WTC11 (cell line): ENCODE data around the gene TMEM131L. TPM values are rescaled to one million over a fixed set of nuclear protein-coding genes. Genes with fewer than 3 reads are reported as not detected.

ENCODE experiments used
- ATAC-seq: fragments of 200-7000 bp; cut with Tn5 transposase; 2 replicates; pipeline ENCODE4 v1.10.0; 2021; ENCODE audit warnings: mild to moderate bottlenecking, moderate library complexity
- CTCF ChIA-PET: fragments of 300-600 bp; sonication (Branson Sonifier 250); formaldehyde crosslinking; loops from one replicate; lab custom pipeline; 2021; ENCODE audit warnings: antibody characterized with exemption; lab: Charles Lee
- POLR2A ChIA-PET: fragments of 350-600 bp; sonication (Branson Sonifier 250); formaldehyde crosslinking; loops from one replicate; lab custom pipeline; 2021; ENCODE audit warnings: antibody characterized with exemption; lab: Charles Lee
- DNase-seq: peaks from one replicate; pipeline ENCODE4 v3.0.0; 2021; ENCODE audit warnings: low spot score
- H3K27ac Mint-ChIP-seq: 2 replicates; pipeline ENCODE4 v1.8.0; 2021; ENCODE audit warnings: mixed read lengths
- H3K27me3 Mint-ChIP-seq: 2 replicates; pipeline ENCODE4 v1.8.0; 2021; ENCODE audit warnings: low read depth, mild to moderate bottlenecking, moderate library complexity, mixed read lengths
- H3K36me3 Mint-ChIP-seq: 2 replicates; pipeline ENCODE4 v1.8.0; 2021; ENCODE audit warnings: mixed read lengths
- H3K4me1 Mint-ChIP-seq: 2 replicates; pipeline ENCODE4 v1.8.0; 2022; ENCODE audit warnings: mixed read lengths
- H3K4me3 Mint-ChIP-seq: 2 replicates; pipeline ENCODE4 v1.8.0; 2021; ENCODE audit warnings: mild to moderate bottlenecking, moderate library complexity, mixed read lengths
- H3K9me3 Mint-ChIP-seq: 2 replicates; pipeline ENCODE4 v1.8.0; 2021; ENCODE audit warnings: mixed read lengths
- AR ChIP-seq: fragments of 250-450 bp; sonication (Bioruptor Pico); IDR thresholded peaks from 2 replicates; pipeline ENCODE4 v1.9.0; 2021; ENCODE audit warnings: mild to moderate bottlenecking
- ATF1 ChIP-seq: sonication (generic); formaldehyde crosslinking; IDR thresholded peaks from 2 replicates; pipeline ENCODE4 v1.8.1; 2023; ENCODE audit warnings: mild to moderate bottlenecking, moderate library complexity, missing genetic modification reagents
- CREB1 ChIP-seq: sonication (generic); formaldehyde crosslinking; IDR thresholded peaks from 2 replicates; pipeline ENCODE4 v1.8.0; 2023; ENCODE audit warnings: mild to moderate bottlenecking, missing genetic modification reagents
- CREM ChIP-seq: sonication (generic); formaldehyde crosslinking; IDR thresholded peaks from 2 replicates; pipeline ENCODE4 v1.8.1; 2022; ENCODE audit warnings: mild to moderate bottlenecking, missing genetic modification reagents, moderate library complexity
- ELF4 ChIP-seq: sonication (generic); formaldehyde crosslinking; IDR thresholded peaks from 2 replicates; pipeline ENCODE4 v1.8.1; 2022; ENCODE audit warnings: low read depth, mild to moderate bottlenecking, moderate library complexity, missing genetic modification reagents
- ERG ChIP-seq: fragments of 250-450 bp; sonication (Bioruptor Pico); IDR thresholded peaks from 2 replicates; pipeline ENCODE4 v1.8.0; 2021; ENCODE audit warnings: mild to moderate bottlenecking
- GABPB1 ChIP-seq: sonication (generic); formaldehyde crosslinking; IDR thresholded peaks from 2 replicates; pipeline ENCODE4 v1.8.1; 2023; ENCODE audit warnings: mild to moderate bottlenecking, missing genetic modification reagents
- HMGXB4 ChIP-seq: sonication (generic); formaldehyde crosslinking; IDR thresholded peaks from 2 replicates; pipeline ENCODE4 v1.8.1; 2023; ENCODE audit warnings: mild to moderate bottlenecking, moderate library complexity, missing genetic modification reagents
- MAX ChIP-seq: sonication (generic); formaldehyde crosslinking; IDR thresholded peaks from 2 replicates; pipeline ENCODE4 v1.8.0; 2022; ENCODE audit warnings: mild to moderate bottlenecking, missing genetic modification reagents
- MXD4 ChIP-seq: fragments of 250-450 bp; sonication (Bioruptor Pico); IDR thresholded peaks from 2 replicates; pipeline ENCODE4 v1.8.0; 2021; ENCODE audit warnings: mild to moderate bottlenecking, moderate library complexity, borderline replicate concordance
- MYBL2 ChIP-seq: sonication (generic); formaldehyde crosslinking; IDR thresholded peaks from 2 replicates; pipeline ENCODE4 v1.8.1; 2023; ENCODE audit warnings: mild to moderate bottlenecking, moderate library complexity, missing genetic modification reagents
- NFE2L1 ChIP-seq: sonication (generic); formaldehyde crosslinking; IDR thresholded peaks from 2 replicates; pipeline ENCODE4 v1.8.1; 2023; ENCODE audit warnings: missing genetic modification reagents
- NFYB ChIP-seq: sonication (generic); formaldehyde crosslinking; conservative IDR thresholded peaks from 2 replicates; pipeline ENCODE4 v1.8.0; 2022; ENCODE audit warnings: low read depth, missing genetic modification reagents
- NR3C1 ChIP-seq: sonication (generic); formaldehyde crosslinking; conservative IDR thresholded peaks from 2 replicates; pipeline ENCODE4 v1.8.1; 2023; ENCODE audit warnings: low read depth, mild to moderate bottlenecking, missing genetic modification reagents
- SMAD3 ChIP-seq: sonication (generic); formaldehyde crosslinking; IDR thresholded peaks from 2 replicates; pipeline ENCODE4 v1.8.0; 2022; ENCODE audit warnings: missing genetic modification reagents, mild to moderate bottlenecking, borderline replicate concordance
- SP1 ChIP-seq: sonication (generic); formaldehyde crosslinking; conservative IDR thresholded peaks from 2 replicates; pipeline ENCODE4 v1.8.1; 2022; ENCODE audit warnings: missing genetic modification reagents
- TEAD4 ChIP-seq: sonication (generic); formaldehyde crosslinking; IDR thresholded peaks from 2 replicates; pipeline ENCODE4 v1.8.0; 2022; ENCODE audit warnings: mild to moderate bottlenecking, missing genetic modification reagents
- TP53 ChIP-seq: sonication (generic); formaldehyde crosslinking; IDR thresholded peaks from 2 replicates; pipeline ENCODE4 v1.8.1; 2023; ENCODE audit warnings: mild to moderate bottlenecking, missing genetic modification reagents
- ZNF263 ChIP-seq: sonication (generic); formaldehyde crosslinking; IDR thresholded peaks from 2 replicates; pipeline ENCODE4 v1.8.1; 2022; ENCODE audit warnings: low read depth, mild to moderate bottlenecking, moderate library complexity, missing genetic modification reagents
- total RNA-seq: library from RNA; stranded (reverse); gene quantifications from 3 replicates; pipeline ENCODE4 v1.2.3, GENCODE V29; 2021
- TF ChIP-seq, protein P1 (sequence below): fragments of 250-450 bp; sonication (Bioruptor Pico); IDR thresholded peaks from 2 replicates; pipeline ENCODE4 v2.1.2; 2022; ENCODE audit warnings: mild to moderate bottlenecking, moderate library complexity
- TF ChIP-seq, protein P2 (sequence below): sonication (generic); formaldehyde crosslinking; IDR thresholded peaks from 2 replicates; pipeline ENCODE4 v1.8.0; 2022; ENCODE audit warnings: missing genetic modification reagents

TMEM131L gene
- total RNA-seq, 1 experiment from 2014 or later, result 26.7 TPM

DNA sequence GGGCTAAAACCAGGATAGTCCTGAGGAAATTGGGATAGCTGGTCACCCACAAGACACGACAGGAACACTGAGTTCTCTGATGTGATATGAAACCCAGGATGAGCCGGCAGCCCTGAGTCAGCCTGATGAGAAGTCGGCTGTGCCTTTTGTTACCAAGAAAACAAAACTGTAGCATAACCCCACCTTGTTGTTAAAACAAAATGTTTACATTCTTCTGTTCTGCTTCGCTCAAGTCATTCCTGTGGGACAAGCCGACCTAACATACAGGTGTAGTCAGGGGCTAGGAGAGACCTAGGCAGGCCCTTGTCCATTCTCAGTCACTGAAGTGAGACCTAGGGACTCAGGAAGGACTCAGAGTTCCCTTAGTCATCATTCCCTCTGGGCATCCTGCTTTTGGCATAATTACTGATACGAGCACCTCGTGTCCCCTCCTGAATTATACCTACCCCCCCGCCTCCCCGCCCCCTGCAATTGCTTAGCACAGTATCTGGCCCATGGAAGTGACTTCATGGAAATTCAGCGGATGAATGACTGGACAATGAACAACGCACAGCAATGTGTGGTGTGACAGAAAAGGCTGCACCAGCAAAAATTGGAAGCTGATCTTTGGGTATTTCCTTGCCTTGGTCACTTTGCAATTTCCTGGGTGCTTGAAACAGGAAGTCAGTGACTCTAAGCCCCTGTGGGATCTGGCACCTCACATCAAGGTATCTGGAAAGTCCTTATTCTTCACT is 186.1 kb downstream of the TMEM131L start:
- POLR2A ChIA-PET, result no interaction called here
- peak; percentile 11; the same call in 1 of the 2 replicates for ATAC-seq
- CTCF ChIA-PET, result interaction anchor here (1.1 to 3.5 kb wide), 2 partner anchors 99 to 430 kb away, joined by 3 to 16 read pairs; no protein-coding TSS in a partner anchor

GRCh38 chr4:153655002-153655541 is 188.9 kb downstream of the TMEM131L start:
- ChIA-PET CTCF (no interaction called here), POLR2A (no interaction called here)
- Mint-ChIP-seq H3K4me1 (peaks cover 14% of the 10 kb centered on the region), H3K36me3 (no peaks in the 10 kb centered on the region), H3K4me3 (no peak overlapping the region), H3K27ac (no peak overlapping the region), H3K9me3 (no peaks in the 10 kb centered on the region), H3K27me3 (peaks cover 2% of the 10 kb centered on the region)
- DNase-seq, result no peak
- ATAC-seq, result no peak
- no peak for TF ChIP-seq ATF1
- no peak for TF ChIP-seq MAX
- TF ChIP-seq ERG (CRISPR knock-in tag), result no peak
- TF ChIP-seq MYBL2, result no peak
- TF ChIP-seq, protein P1, sequence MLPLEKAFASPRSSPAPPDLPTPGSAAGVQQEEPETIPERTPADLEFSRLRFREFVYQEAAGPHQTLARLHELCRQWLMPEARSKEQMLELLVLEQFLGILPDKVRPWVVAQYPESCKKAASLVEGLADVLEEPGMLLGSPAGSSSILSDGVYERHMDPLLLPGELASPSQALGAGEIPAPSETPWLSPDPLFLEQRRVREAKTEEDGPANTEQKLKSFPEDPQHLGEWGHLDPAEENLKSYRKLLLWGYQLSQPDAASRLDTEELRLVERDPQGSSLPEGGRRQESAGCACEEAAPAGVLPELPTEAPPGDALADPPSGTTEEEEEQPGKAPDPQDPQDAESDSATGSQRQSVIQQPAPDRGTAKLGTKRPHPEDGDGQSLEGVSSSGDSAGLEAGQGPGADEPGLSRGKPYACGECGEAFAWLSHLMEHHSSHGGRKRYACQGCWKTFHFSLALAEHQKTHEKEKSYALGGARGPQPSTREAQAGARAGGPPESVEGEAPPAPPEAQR, result no peak
- TF ChIP-seq MXD4, result no peak
- TF ChIP-seq SP1 (CRISPR knock-in tag), result no peak
- TF ChIP-seq ZNF263 (CRISPR knock-in tag), result no peak
- TF ChIP-seq NR3C1 (CRISPR knock-in tag), result no peak
- no peak for TF ChIP-seq TEAD4 (CRISPR knock-in tag)

More for the DNA sequence above, 186.1 kb downstream of the TMEM131L start:
- Mint-ChIP-seq H3K27me3 (no peaks in the 10 kb centered on the region), H3K27ac (no peak overlapping the region), H3K9me3 (no peaks in the 10 kb centered on the region), H3K4me1 (peaks cover 23% of the 10 kb centered on the region), H3K4me3 (no peak overlapping the region), H3K36me3 (no peaks in the 10 kb centered on the region)
- no peak for DNase-seq
- TF ChIP-seq HMGXB4 (CRISPR knock-in tag) (no peak), AR (CRISPR knock-in tag) (no peak), CREM (CRISPR knock-in tag) (no peak), TP53 (no peak), SMAD3 (CRISPR knock-in tag) (no peak), NFYB (CRISPR knock-in tag) (no peak), ELF4 (CRISPR knock-in tag) (no peak), NFE2L1 (CRISPR knock-in tag) (no peak), CREB1 (CRISPR knock-in tag) (no peak), GABPB1 (no peak)
- TF ChIP-seq, protein P2, sequence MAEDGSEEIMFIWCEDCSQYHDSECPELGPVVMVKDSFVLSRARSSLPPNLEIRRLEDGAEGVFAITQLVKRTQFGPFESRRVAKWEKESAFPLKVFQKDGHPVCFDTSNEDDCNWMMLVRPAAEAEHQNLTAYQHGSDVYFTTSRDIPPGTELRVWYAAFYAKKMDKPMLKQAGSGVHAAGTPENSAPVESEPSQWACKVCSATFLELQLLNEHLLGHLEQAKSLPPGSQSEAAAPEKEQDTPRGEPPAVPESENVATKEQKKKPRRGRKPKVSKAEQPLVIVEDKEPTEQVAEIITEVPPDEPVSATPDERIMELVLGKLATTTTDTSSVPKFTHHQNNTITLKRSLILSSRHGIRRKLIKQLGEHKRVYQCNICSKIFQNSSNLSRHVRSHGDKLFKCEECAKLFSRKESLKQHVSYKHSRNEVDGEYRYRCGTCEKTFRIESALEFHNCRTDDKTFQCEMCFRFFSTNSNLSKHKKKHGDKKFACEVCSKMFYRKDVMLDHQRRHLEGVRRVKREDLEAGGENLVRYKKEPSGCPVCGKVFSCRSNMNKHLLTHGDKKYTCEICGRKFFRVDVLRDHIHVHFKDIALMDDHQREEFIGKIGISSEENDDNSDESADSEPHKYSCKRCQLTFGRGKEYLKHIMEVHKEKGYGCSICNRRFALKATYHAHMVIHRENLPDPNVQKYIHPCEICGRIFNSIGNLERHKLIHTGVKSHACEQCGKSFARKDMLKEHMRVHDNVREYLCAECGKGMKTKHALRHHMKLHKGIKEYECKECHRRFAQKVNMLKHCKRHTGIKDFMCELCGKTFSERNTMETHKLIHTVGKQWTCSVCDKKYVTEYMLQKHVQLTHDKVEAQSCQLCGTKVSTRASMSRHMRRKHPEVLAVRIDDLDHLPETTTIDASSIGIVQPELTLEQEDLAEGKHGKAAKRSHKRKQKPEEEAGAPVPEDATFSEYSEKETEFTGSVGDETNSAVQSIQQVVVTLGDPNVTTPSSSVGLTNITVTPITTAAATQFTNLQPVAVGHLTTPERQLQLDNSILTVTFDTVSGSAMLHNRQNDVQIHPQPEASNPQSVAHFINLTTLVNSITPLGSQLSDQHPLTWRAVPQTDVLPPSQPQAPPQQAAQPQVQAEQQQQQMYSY, result no peak
